ENCODE measurements around the gene C2orf76.

DNA sequence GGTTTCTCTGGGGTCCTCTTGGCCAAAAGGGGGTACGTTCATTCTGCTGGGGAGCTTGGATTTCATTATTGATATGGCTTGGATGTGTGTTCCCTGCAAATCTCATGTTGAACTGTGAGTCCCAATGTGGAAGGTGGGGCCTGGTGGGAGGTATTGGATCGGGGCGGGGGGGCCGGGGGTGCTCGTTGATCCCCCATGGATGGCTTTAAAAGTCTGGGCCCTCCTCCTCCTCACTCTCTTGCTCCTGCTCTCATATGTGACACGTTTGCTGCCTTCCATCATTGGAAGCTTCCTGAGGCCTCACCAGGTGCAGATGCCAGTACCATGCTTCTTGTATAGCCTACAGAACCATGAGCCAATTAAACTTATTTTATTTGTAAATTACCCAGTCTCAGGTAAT, 11.9 kb upstream of the C2orf76 start:
- TF ChIP-seq, protein P1, sequence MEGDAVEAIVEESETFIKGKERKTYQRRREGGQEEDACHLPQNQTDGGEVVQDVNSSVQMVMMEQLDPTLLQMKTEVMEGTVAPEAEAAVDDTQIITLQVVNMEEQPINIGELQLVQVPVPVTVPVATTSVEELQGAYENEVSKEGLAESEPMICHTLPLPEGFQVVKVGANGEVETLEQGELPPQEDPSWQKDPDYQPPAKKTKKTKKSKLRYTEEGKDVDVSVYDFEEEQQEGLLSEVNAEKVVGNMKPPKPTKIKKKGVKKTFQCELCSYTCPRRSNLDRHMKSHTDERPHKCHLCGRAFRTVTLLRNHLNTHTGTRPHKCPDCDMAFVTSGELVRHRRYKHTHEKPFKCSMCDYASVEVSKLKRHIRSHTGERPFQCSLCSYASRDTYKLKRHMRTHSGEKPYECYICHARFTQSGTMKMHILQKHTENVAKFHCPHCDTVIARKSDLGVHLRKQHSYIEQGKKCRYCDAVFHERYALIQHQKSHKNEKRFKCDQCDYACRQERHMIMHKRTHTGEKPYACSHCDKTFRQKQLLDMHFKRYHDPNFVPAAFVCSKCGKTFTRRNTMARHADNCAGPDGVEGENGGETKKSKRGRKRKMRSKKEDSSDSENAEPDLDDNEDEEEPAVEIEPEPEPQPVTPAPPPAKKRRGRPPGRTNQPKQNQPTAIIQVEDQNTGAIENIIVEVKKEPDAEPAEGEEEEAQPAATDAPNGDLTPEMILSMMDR (IDR thresholded peaks at IDR 0.05) = no peak
- no peak for TF ChIP-seq POLR2AphosphoS5 (IDR thresholded peaks at IDR 0.05)
- no peak for TF ChIP-seq POLR2A (IDR thresholded peaks at IDR 0.05)
